CD4-positive, alpha-beta T cell (primary cell): ENCODE measurements around the gene SIMC1. TPM values are rescaled to one million over a fixed set of nuclear protein-coding genes. Genes with fewer than 3 reads are reported as not detected.

Experiments
- ATAC-seq: fragments of 200-7000 bp; cut with Tn5 transposase; one replicate; pipeline ENCODE4 v1.10.0; 2022; ENCODE audit warnings: mild to moderate bottlenecking; ENCODE audit not compliant: poor library complexity
- CTCF ChIA-PET: fragments of 350-600 bp; sonication (Branson Sonifier 250); formaldehyde crosslinking; loops from one replicate; lab custom pipeline; 2021; ENCODE audit warnings: antibody characterized with exemption, inconsistent platforms; lab: Charles Lee
- POLR2A ChIA-PET: fragments of 350-600 bp; sonication (Branson Sonifier 250); formaldehyde crosslinking; loops from one replicate; lab custom pipeline; 2021; ENCODE audit warnings: antibody characterized with exemption, inconsistent platforms; lab: Charles Lee
- DNase-seq, 14 experiments: peaks; one replicate each; pipeline ENCODE4 v3.0.0-alpha.2; 2013 to 2020; ENCODE audit warnings: mixed read lengths in 2 of 14
- H3K27ac ChIP-seq, 2 donors: one replicate each; pipeline versions ENCODE4 v1.5.1 to v1.7.0; 2013; ENCODE audit warnings: low read length in 2 of 2, low read depth in 1 of 2, mild to moderate bottlenecking in 1 of 2
- H3K27me3 ChIP-seq, 2 experiments: 1 replicate in 1 of 2; 2 replicates in 1 of 2; pipeline versions ENCODE4 v1.6.1 to v1.7.0; 2013; ENCODE audit warnings: low read length in 2 of 2, control low read depth in 1 of 2, mild to moderate bottlenecking in 1 of 2, moderate library complexity in 1 of 2; ENCODE audit not compliant: insufficient read depth in 2 of 2, control insufficient read depth in 1 of 2
- H3K36me3 ChIP-seq: one replicate; pipeline ENCODE4 v1.6.1; 2013; ENCODE audit warnings: low read length, control low read depth; ENCODE audit not compliant: insufficient read depth
- H3K4me1 ChIP-seq: one replicate; pipeline ENCODE4 v1.6.1; 2013; ENCODE audit warnings: low read length, control low read depth; ENCODE audit not compliant: insufficient read depth
- H3K4me3 ChIP-seq: one replicate; pipeline ENCODE4 v1.5.1; 2013; ENCODE audit warnings: mild to moderate bottlenecking, low read length, moderate library complexity
- H3K9me3 ChIP-seq, 2 experiments: 1 replicate in 1 of 2; 2 replicates in 1 of 2; pipeline versions ENCODE4 v1.6.1 to v1.7.0; 2013; ENCODE audit warnings: low read length in 2 of 2, mild to moderate bottlenecking in 2 of 2, control low read depth in 1 of 2, moderate library complexity in 1 of 2; ENCODE audit not compliant: control insufficient read depth in 1 of 2, insufficient read depth in 1 of 2
- H3K27ac Mint-ChIP-seq: one replicate; pipeline ENCODE4 v1.8.0; 2020; ENCODE audit warnings: mixed read lengths
- H3K27me3 Mint-ChIP-seq: one replicate; pipeline ENCODE4 v1.8.0; 2021; ENCODE audit warnings: mixed read lengths
- H3K36me3 Mint-ChIP-seq: one replicate; pipeline ENCODE4 v1.8.0; 2021; ENCODE audit warnings: low read depth, mixed read lengths
- H3K4me1 Mint-ChIP-seq: one replicate; pipeline ENCODE4 v1.8.0; 2021; ENCODE audit warnings: low read depth, mixed read lengths
- H3K4me3 Mint-ChIP-seq: one replicate; pipeline ENCODE4 v1.8.0; 2020; ENCODE audit warnings: mild to moderate bottlenecking, mixed read lengths
- H3K9me3 Mint-ChIP-seq: one replicate; pipeline ENCODE4 v1.8.0; 2020; ENCODE audit warnings: mixed read lengths
- CTCF ChIP-seq: fragments of 200-600 bp; IDR thresholded peaks from one replicate; pipeline ENCODE4 v1.8.0; 2022; ENCODE audit warnings: antibody characterized with exemption, mild to moderate bottlenecking
- intact Hi-C, 2 experiments: fragments of 100-400 bp; cut with DNase I in 1 of 2; cut with micrococcal nuclease in 1 of 2; formaldehyde crosslinking; loops; one replicate each; pipeline versions ENCODE4 v1.15.1 to v1.9.0; 2023 to 2025; cut with DNase I, micrococcal nuclease
- total RNA-seq, 174 experiments: library from RNA in 2 of 174; stranded (reverse) in 2 of 174; gene quantifications; one replicate each; pipeline ENCODE4 v1.2.3 and lab custom pipeline; 2021 to 2026

Gene SIMC1
- total RNA-seq, 2 experiments from 2014 or later = 15.4 to 17.4 TPM

DNA sequence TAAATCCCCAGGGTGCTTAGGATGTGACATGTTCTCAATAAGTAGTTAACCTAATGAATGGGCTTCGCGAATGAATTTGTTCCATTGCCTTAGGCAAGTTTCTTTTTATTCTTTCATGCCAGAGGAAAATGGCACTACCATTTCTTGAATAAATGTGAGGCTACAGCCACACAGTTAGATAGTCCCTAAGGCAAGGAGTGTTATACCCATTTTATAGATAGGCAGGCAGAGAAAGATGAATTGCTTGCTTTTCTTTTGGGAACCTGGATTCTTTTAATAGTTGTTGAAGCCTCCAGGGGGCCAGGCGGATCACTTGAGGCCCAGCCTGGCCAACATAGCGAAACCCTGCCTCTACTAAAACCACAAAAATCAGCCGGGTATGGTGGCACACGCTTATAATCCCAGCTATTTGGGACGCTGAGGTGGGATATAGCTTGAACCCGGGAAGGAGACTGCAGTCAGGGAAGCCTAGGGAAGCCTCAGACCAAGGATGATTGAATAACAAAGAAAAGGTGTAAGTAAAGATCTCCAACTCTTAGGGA, 149.2 kb downstream of the SIMC1 start:
- H3K27ac Mint-ChIP-seq = peak overlapping the region; percentile 97
- TF ChIP-seq CTCF = no peak
- Histone ChIP-seq H3K4me3 (peak overlapping the region; percentile 79), H3K4me1 (peaks cover 33% of the 10 kb centered on the region), H3K27ac (no peak overlapping the region), H3K27me3 (no peaks in the 10 kb centered on the region), H3K9me3 (peaks cover 0 to under 1% of the 10 kb centered on the region in 2 experiments), H3K36me3 (peaks cover 48% of the 10 kb centered on the region)
- no peaks in the 10 kb centered on the region for H3K27me3 Mint-ChIP-seq
- intact Hi-C loops = loop anchor here (5.0 to 10.0 kb wide), 4 partner anchors 147 to 1170 kb away; partner anchors contain the start of genes FGFR4 (in 1 of the 2), LMAN2 (in 1 of the 2), RGS14 (in 1 of the 2) and RNF44 (in 1 of the 2)
- no peaks in the 10 kb centered on the region for H3K9me3 Mint-ChIP-seq
- no peak for DNase-seq
- peaks cover 72% of the 10 kb centered on the region for H3K36me3 Mint-ChIP-seq
- CTCF ChIA-PET = interaction anchor here (1.8 kb wide), 1 partner anchor 60 kb away, joined by 6 read pairs; no protein-coding TSS in a partner anchor
- POLR2A ChIA-PET = interaction anchor here (1.3 to 4.8 kb wide), 3 partner anchors 26 to 60 kb away, joined by 3 to 77 read pairs (median 15); partner anchors contain the start of genes CLTB, FAF2 and KIAA1191
- ATAC-seq = no peak
- peaks cover 38% of the 10 kb centered on the region for H3K4me1 Mint-ChIP-seq
- peak overlapping the region; percentile 98 for H3K4me3 Mint-ChIP-seq

GRCh38 chr5:176388003-176388443, 149.8 kb downstream of the SIMC1 start:
- Mint-ChIP-seq H3K27me3 (no peaks in the 10 kb centered on the region), H3K36me3 (peaks cover 68% of the 10 kb centered on the region), H3K9me3 (no peaks in the 10 kb centered on the region), H3K4me3 (peak overlapping the region; percentile 98), H3K27ac (peak overlapping the region; percentile 97), H3K4me1 (peaks cover 38% of the 10 kb centered on the region)
- Histone ChIP-seq H3K27ac (peak overlapping the region in 1 of 2 donors; percentile 95), H3K9me3 (peaks cover 0 to 5% of the 10 kb centered on the region in 2 experiments), H3K27me3 (no peaks in the 10 kb centered on the region), H3K36me3 (peaks cover 47% of the 10 kb centered on the region), H3K4me3 (peak overlapping the region; percentile 79), H3K4me1 (peaks cover 33% of the 10 kb centered on the region)
- ChIA-PET POLR2A (interaction anchor here (0.5 to 4.8 kb wide), 8 partner anchors 23 to 259 kb away, joined by 3 to 77 read pairs (median 7); partner anchors contain the start of genes ARL10, CLTB, FAF2 and KIAA1191), CTCF (interaction anchor here (0.6 to 1.8 kb wide), 2 partner anchors 60 to 617 kb away, joined by 3 to 6 read pairs; no protein-coding TSS in a partner anchor)
- intact Hi-C loops = loop anchor here (1.0 to 10.0 kb wide), 6 partner anchors 27 to 1169 kb away; partner anchors contain the start of genes FAF2 (in 2 of the 2), KIAA1191 (in 2 of the 2), FGFR4 (in 1 of the 2) and LMAN2 (in 1 of the 2)
- no peak for ATAC-seq
- no peak for TF ChIP-seq CTCF
- peak in 1 of 14 experiments; percentile 17 for DNase-seq

- peaks cover 67% of the 10 kb centered on the region for H3K36me3 Mint-ChIP-seq
- H3K27ac ChIP-seq = peak within 1 kb of the TSS; percentile 87 to 95
- no peaks in the 10 kb centered on the region for H3K27me3 Mint-ChIP-seq
- H3K4me1 ChIP-seq = peaks cover 33% of the 10 kb centered on the region
- POLR2A ChIA-PET = interaction anchor here (0.5 to 4.8 kb wide), 12 partner anchors 14 to 745 kb away, joined by 3 to 77 read pairs (median 6); partner anchors contain the start of genes ARL10, FAF2, KIAA1191 and RNF44
- peaks cover 0 to 5% of the 10 kb centered on the region in 2 experiments for H3K9me3 ChIP-seq
- H3K4me3 ChIP-seq = peak within 1 kb of the TSS; percentile 79
- H3K36me3 ChIP-seq = peaks cover 45% of the 10 kb centered on the region
- no peaks in the 10 kb centered on the region for H3K27me3 ChIP-seq
- peak within 1 kb of the TSS; percentile 97 for H3K27ac Mint-ChIP-seq
- peak within 1 kb of the TSS; percentile 98 for H3K4me3 Mint-ChIP-seq
- CTCF ChIA-PET = interaction anchor here (0.6 to 1.8 kb wide), 2 partner anchors 59 to 617 kb away, joined by 3 to 6 read pairs; no protein-coding TSS in a partner anchor
- intact Hi-C loops = loop anchor here (1.0 to 10.0 kb wide), 6 partner anchors 27 to 1169 kb away; partner anchors contain the start of genes FAF2 (in 2 of the 2), KIAA1191 (in 2 of the 2), FGFR4 (in 1 of the 2) and LMAN2 (in 1 of the 2)
- DNase-seq = peak; percentile 96 to 100 (median 99)
- peaks cover 38% of the 10 kb centered on the region for H3K4me1 Mint-ChIP-seq
- peak; percentile 87 for ATAC-seq
- no peak for TF ChIP-seq CTCF
- no peaks in the 10 kb centered on the region for H3K9me3 Mint-ChIP-seq
Measured at GRCh38 chr5:176388444-176389134, 150.4 kb downstream of the SIMC1 start, which contains the start of the genes HIGD2A and NOP16. HIGD2A (plus strand) TSS chr5:176388751; CDS start chr5:176388820, 69 bp downstream. NOP16 (minus strand) TSS chr5:176388598; CDS start chr5:176388539, 59 bp downstream.
